Measurements from ENCODE around the gene RPS27L.
A peak's percentile ranks its signal among the peaks of the same experiment; 100 is the strongest.
"Not testable (repeated sequence)": the region's sequence is repeated elsewhere in the genome, so short reads cannot be mapped to it uniquely, and the experiment has no call there.

Gene RPS27L

GRCh38 chr15:63140936-63141335 lies 16.3 kb downstream of the RPS27L start:
- no peak for DNase-seq (ENCODE audit: low spot score)

- DNase-seq (ENCODE audit: low spot score): no peak
Observed at GRCh38 chr15:63136742-63137141, 20.5 kb downstream of the RPS27L start.

GRCh38 chr15:63135804-63136203 lies 21.5 kb downstream of the RPS27L start:
- DNase-seq (ENCODE audit: low spot score): peak; percentile 18

GRCh38 chr15:63135281-63135680 lies 22.0 kb downstream of the RPS27L start:
- DNase-seq (ENCODE audit: low spot score): no peak

- DNase-seq (ENCODE audit: low spot score): no peak
Observed at GRCh38 chr15:63134245-63134985, 22.9 kb downstream of the RPS27L start.

- no peak for DNase-seq (ENCODE audit: low spot score)
Observed at GRCh38 chr15:63133786-63134185, 23.5 kb downstream of the RPS27L start.

GRCh38 chr15:63126726-63127125 lies 30.6 kb downstream of the RPS27L start:
- no peak for DNase-seq (ENCODE audit: low spot score)

GRCh38 chr15:63124506-63124905 lies 32.8 kb downstream of the RPS27L start:
- no peak for DNase-seq (ENCODE audit: low spot score)

GRCh38 chr15:63122002-63122875 lies 35.0 kb downstream of the RPS27L start:
- peak; percentile 78 for DNase-seq (ENCODE audit: low spot score)

GRCh38 chr15:63121382-63122001 lies 35.8 kb downstream of the RPS27L start, which contains the start of gene LACTB:
Gene LACTB, plus strand, starts transcription at chr15:63121861. Its CDS starts 11 bp downstream, at chr15:63121872.
- peak; percentile 82 for DNase-seq (ENCODE audit: low spot score)

- no peak for DNase-seq (ENCODE audit: low spot score)
Observed at GRCh38 chr15:63118854-63119253, 38.4 kb downstream of the RPS27L start.

GRCh38 chr15:63114465-63114864 lies 42.8 kb downstream of the RPS27L start:
- DNase-seq (ENCODE audit: low spot score): no peak

GRCh38 chr15:63112871-63113270 lies 44.4 kb downstream of the RPS27L start:
- DNase-seq (ENCODE audit: low spot score): no peak

- DNase-seq (ENCODE audit: low spot score): no peak
Observed at GRCh38 chr15:63111481-63111880, 45.8 kb downstream of the RPS27L start.

- no peak for DNase-seq (ENCODE audit: low spot score)
Observed at GRCh38 chr15:63110428-63111026, 46.8 kb downstream of the RPS27L start.

GRCh38 chr15:63109920-63110319 lies 47.4 kb downstream of the RPS27L start:
- no peak for DNase-seq (ENCODE audit: low spot score)

- DNase-seq (ENCODE audit: low spot score): no peak
Observed at GRCh38 chr15:63109498-63109897, 47.8 kb downstream of the RPS27L start.

GRCh38 chr15:63107895-63108546 lies 49.3 kb downstream of the RPS27L start:
- DNase-seq (ENCODE audit: low spot score): no peak

- not testable (repeated sequence) for DNase-seq (ENCODE audit: low spot score)
Observed at GRCh38 chr15:63105354-63105753, 51.9 kb downstream of the RPS27L start.

GRCh38 chr15:63104727-63105126 lies 52.5 kb downstream of the RPS27L start:
- DNase-seq (ENCODE audit: low spot score): no peak

- DNase-seq (ENCODE audit: low spot score): no peak
Observed at GRCh38 chr15:63103416-63103815, 53.9 kb downstream of the RPS27L start.

- DNase-seq (ENCODE audit: low spot score): not testable (repeated sequence)
Observed at GRCh38 chr15:63099581-63099980, 57.7 kb downstream of the RPS27L start.
